H1 (cell line): ENCODE results near the gene XAB2. TPM values are rescaled to one million over a fixed set of nuclear protein-coding genes. Genes with fewer than 3 reads are reported as not detected.

Experiments
- ASH2L ChIP-seq: fragments of 200-600, 300-600 bp; sonication (generic); IDR thresholded peaks from one replicate; pipeline ENCODE4 v1.7.1; 2017; ENCODE audit warnings: low read length
- BACH1 ChIP-seq: IDR thresholded peaks from 2 replicates; pipeline ENCODE4 v1.6.1; 2012; ENCODE audit warnings: low read length, improper control_type of control experiment
- BCL11A ChIP-seq, 2 experiments: IDR thresholded peaks; one replicate each; pipeline ENCODE4 v1.6.1; 2011; ENCODE audit warnings: low read depth in 2 of 2, low read length in 2 of 2, mild to moderate bottlenecking in 2 of 2
- CEBPB ChIP-seq: IDR thresholded peaks from 2 replicates; pipeline ENCODE4 v1.6.1; 2012; ENCODE audit warnings: low read depth, low read length
- CTCF ChIP-seq, 3 experiments: IDR thresholded peaks; 1 replicate in 2 of 3; 2 replicates in 1 of 3; pipeline versions ENCODE4 v1.5.1 to v1.6.1; 2011; ENCODE audit warnings: low read length in 3 of 3, mild to moderate bottlenecking in 3 of 3, inconsistent platforms in 2 of 3, low read depth in 1 of 3, moderate library complexity in 1 of 3; ENCODE audit not compliant: insufficient read depth in 1 of 3; ENCODE audit errors: control extremely low read depth in 1 of 3
- EP300 ChIP-seq, 2 experiments: IDR thresholded peaks; 1 replicate in 1 of 2; 2 replicates in 1 of 2; pipeline ENCODE4 v1.6.1; 2011 to 2012; ENCODE audit warnings: low read depth in 2 of 2, low read length in 2 of 2, mild to moderate bottlenecking in 2 of 2, borderline replicate concordance in 1 of 2, inconsistent platforms in 1 of 2, moderate library complexity in 1 of 2
- EZH2 ChIP-seq: fragments of 200-600 bp; sonication (generic); IDR thresholded peaks from 2 replicates; pipeline ENCODE4 v1.7.1; 2012; ENCODE audit warnings: low read depth, mild to moderate bottlenecking, moderate library complexity, low read length, inconsistent platforms; ENCODE audit not compliant: severe bottlenecking
- FOSL1 ChIP-seq: IDR thresholded peaks from 2 replicates; pipeline ENCODE4 v1.6.1; 2011; ENCODE audit warnings: mild to moderate bottlenecking, low read depth, low read length, moderate library complexity; ENCODE audit not compliant: insufficient read depth
- GABPA ChIP-seq: IDR thresholded peaks from 2 replicates; pipeline ENCODE4 v1.6.1; 2011; ENCODE audit warnings: mild to moderate bottlenecking, low read length, moderate library complexity, borderline replicate concordance; ENCODE audit not compliant: insufficient read depth
- GTF2F1 ChIP-seq: IDR thresholded peaks from 2 replicates; pipeline ENCODE4 v1.6.1; 2012; ENCODE audit warnings: low read depth, low read length, improper control_type of control experiment, borderline replicate concordance
- NRF1 ChIP-seq: IDR thresholded peaks from 2 replicates; pipeline ENCODE4 v1.6.1; 2011; ENCODE audit warnings: mild to moderate bottlenecking, low read depth, low read length, improper control_type of control experiment
- PHF8 ChIP-seq: fragments of 200-600 bp; sonication (generic); conservative IDR thresholded peaks from 2 replicates; pipeline ENCODE4 v1.7.1; 2012; ENCODE audit warnings: low read depth, mild to moderate bottlenecking, inconsistent platforms, low read length, moderate library complexity
- POLR2A ChIP-seq, 2 experiments: IDR thresholded peaks; 1 replicate in 1 of 2; 2 replicates in 1 of 2; pipeline ENCODE4 v1.6.1; 2011; ENCODE audit warnings: low read depth in 2 of 2, low read length in 2 of 2, mild to moderate bottlenecking in 2 of 2; ENCODE audit errors: control extremely low read depth in 1 of 2
- POLR2AphosphoS5 ChIP-seq: IDR thresholded peaks from 2 replicates; pipeline ENCODE4 v1.6.1; 2011; ENCODE audit warnings: low read depth, low read length
- RAD21 ChIP-seq, 2 experiments: IDR thresholded peaks in 1 of 2; conservative IDR thresholded peaks in 1 of 2; 2 replicates each; pipeline ENCODE4 v1.6.1; 2011; ENCODE audit warnings: low read depth in 2 of 2, low read length in 2 of 2, improper control_type of control experiment in 1 of 2, inconsistent platforms in 1 of 2, mild to moderate bottlenecking in 1 of 2, moderate library complexity in 1 of 2
- SP1 ChIP-seq: IDR thresholded peaks from 2 replicates; pipeline ENCODE4 v1.6.1; 2011; ENCODE audit warnings: low read depth, low read length
- TAF7 ChIP-seq: optimal IDR thresholded peaks from 2 replicates; pipeline ENCODE3; 2011; ENCODE audit warnings: low read depth, mild to moderate bottlenecking, inconsistent platforms, low read length, moderate library complexity, borderline replicate concordance
- TEAD4 ChIP-seq: IDR thresholded peaks from 2 replicates; pipeline ENCODE4 v1.6.1; 2012; ENCODE audit warnings: low read depth, low read length, inconsistent platforms, mixed read lengths
- YY1 ChIP-seq: IDR thresholded peaks from 2 replicates; pipeline ENCODE4 v1.6.1; 2011; ENCODE audit warnings: low read depth, mild to moderate bottlenecking, low read length
- polyA plus RNA-seq, 7 experiments: library from polyadenylated mRNA; depleted of rRNA in 3 of 7; stranded (reverse) in 5 of 7; unstranded in 2 of 7; fragments of >200 nt in 5 of 7; fragments of 200-250 nt in 2 of 7; gene quantifications; 1 replicate in 5 of 7; 2 replicates in 1 of 7; 4 replicates in 1 of 7; pipeline versions ENCODE4 v1.2.1 to v1.2.3, GENCODE V29; 2011 to 2013; ENCODE audit warnings: missing spikeins in 2 of 7, mixed read lengths in 2 of 7
- total RNA-seq: library from RNA; stranded (reverse); fragmentation: NEBNext Ultra II Directional; extraction: Animal tissue kit (Norgen Biotek cat#: 25700); gene quantifications from 2 replicates; pipeline ENCODE4 v1.2.1, GENCODE V29; 2021
- TF ChIP-seq, protein P1 (sequence below): IDR thresholded peaks from 2 replicates; pipeline ENCODE4 v1.6.1; 2012; ENCODE audit warnings: inconsistent platforms
- TF ChIP-seq, protein P2 (sequence below): IDR thresholded peaks from 2 replicates; pipeline ENCODE4 v1.6.1; 2011; ENCODE audit warnings: low read length, improper control_type of control experiment

The XAB2 gene
- total and polyA plus RNA-seq, 2 of the 8 experiments (the other 6 are each of a cell fraction or from before 2014, with no cell fraction given): 48.2 to 49.4 TPM

- no peak; the same call in 1 of the 2 replicates for TF ChIP-seq GABPA
- no peak for TF ChIP-seq RAD21 (IDR thresholded peaks at IDR 0.05 in 1 of 2, conservative IDR thresholded peaks at IDR 0.05 in 1 of 2; ENCODE audit: low read depth in 2 of 2, low read length in 2 of 2)
- TF ChIP-seq ASH2L: no peak
- TF ChIP-seq PHF8: peak; percentile 85
- TF ChIP-seq EZH2: no peak
- TF ChIP-seq BACH1: no peak
- TF ChIP-seq FOSL1: no peak
- no peak for TF ChIP-seq CEBPB
- TF ChIP-seq, protein P1, sequence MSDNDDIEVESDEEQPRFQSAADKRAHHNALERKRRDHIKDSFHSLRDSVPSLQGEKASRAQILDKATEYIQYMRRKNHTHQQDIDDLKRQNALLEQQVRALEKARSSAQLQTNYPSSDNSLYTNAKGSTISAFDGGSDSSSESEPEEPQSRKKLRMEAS: no peak
- TF ChIP-seq NRF1: no peak
- no peak for TF ChIP-seq CTCF (IDR thresholded peaks at IDR 0.05; ENCODE audit: control extremely low read depth in 1 of 3, insufficient read depth in 1 of 3, low read depth in 1 of 3, low read length in 3 of 3)
- TF ChIP-seq GTF2F1: 0 out of 2 replicates have a peak, but pooled peaks have one; percentile 9
- TF ChIP-seq BCL11A (IDR thresholded peaks at IDR 0.05; ENCODE audit: low read depth in 2 of 2, low read length in 2 of 2): no peak
- TF ChIP-seq POLR2A (IDR thresholded peaks at IDR 0.05; ENCODE audit: control extremely low read depth in 1 of 2, low read depth in 2 of 2, low read length in 2 of 2): peak; percentile 64 to 77; a peak in 2 of 3 replicates
- TF ChIP-seq, protein P2, sequence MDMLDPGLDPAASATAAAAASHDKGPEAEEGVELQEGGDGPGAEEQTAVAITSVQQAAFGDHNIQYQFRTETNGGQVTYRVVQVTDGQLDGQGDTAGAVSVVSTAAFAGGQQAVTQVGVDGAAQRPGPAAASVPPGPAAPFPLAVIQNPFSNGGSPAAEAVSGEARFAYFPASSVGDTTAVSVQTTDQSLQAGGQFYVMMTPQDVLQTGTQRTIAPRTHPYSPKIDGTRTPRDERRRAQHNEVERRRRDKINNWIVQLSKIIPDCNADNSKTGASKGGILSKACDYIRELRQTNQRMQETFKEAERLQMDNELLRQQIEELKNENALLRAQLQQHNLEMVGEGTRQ: no peak
- TF ChIP-seq TAF7: peak; percentile 43
- peak; percentile 95 for TF ChIP-seq YY1
- TF ChIP-seq TEAD4: no peak
- TF ChIP-seq SP1: peak; percentile 99
- no peak for TF ChIP-seq EP300 (IDR thresholded peaks at IDR 0.05; ENCODE audit: borderline replicate concordance in 1 of 2, low read depth in 2 of 2, low read length in 2 of 2)
- peak; percentile 85 for TF ChIP-seq POLR2AphosphoS5
Measured at GRCh38 chr19:7629347-7630054, at the start of gene XAB2, which contains the start of gene PET100 (continued).
